HG02798 (cell line): ENCODE data around the gene MYL12A.
A peak's percentile ranks its signal among the peaks of the same experiment; 100 is the strongest.

ENCODE experiments used
- ATAC-seq: cut with Tn5 transposase; IDR thresholded peaks from one replicate; pipeline ENCODE4 v1.9.1; 2021; ENCODE audit warnings: mild to moderate bottlenecking; ENCODE audit not compliant: unreplicated experiment, poor library complexity

Gene MYL12A

DNA sequence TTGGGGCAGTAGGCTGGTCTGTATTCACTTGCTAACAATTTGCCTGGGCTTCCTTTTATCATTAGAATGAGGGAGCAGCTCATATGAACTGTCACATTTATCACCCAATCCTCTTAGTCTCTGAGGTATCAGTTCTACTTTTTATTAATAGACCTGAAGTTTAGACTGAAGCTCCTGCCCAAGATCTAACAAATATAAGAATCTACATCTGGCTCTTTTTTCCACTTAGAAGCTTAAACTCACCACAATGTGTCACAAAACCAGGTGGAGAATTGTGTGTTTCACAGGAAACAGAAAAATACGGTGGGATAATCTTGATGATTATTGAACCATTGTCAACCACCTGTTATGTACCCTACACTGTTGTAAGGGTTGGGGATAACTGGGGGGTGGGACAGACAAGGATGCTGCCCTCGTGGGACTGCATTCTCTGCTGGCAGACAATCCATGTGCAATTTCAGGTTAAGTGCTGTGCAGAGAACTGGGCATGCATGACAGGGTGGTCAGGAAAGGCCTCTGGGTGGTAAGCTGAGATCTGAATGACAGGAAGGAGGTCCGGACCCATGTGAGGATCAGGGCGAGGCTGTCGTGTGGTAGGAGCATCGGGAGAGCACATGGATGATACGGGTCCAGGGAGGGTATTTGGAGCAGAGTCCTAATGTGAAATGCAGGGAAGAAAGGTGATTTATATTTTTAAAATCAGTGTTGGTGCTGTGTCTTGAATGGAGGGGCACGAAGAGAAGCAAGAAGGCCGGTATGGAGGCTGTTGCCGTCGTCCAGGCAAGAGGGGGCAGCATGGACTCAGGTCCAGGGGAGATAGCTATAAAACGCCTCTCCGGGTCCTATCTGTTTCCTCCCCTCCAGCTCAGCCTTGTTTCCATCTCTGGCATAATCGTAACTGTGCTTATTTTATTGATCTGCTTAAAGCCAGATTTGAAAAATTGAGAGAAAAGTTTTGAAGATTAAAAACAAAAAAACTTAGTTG, 31.9 kb downstream of the MYL12A start:
- peak; percentile 81 for ATAC-seq

DNA sequence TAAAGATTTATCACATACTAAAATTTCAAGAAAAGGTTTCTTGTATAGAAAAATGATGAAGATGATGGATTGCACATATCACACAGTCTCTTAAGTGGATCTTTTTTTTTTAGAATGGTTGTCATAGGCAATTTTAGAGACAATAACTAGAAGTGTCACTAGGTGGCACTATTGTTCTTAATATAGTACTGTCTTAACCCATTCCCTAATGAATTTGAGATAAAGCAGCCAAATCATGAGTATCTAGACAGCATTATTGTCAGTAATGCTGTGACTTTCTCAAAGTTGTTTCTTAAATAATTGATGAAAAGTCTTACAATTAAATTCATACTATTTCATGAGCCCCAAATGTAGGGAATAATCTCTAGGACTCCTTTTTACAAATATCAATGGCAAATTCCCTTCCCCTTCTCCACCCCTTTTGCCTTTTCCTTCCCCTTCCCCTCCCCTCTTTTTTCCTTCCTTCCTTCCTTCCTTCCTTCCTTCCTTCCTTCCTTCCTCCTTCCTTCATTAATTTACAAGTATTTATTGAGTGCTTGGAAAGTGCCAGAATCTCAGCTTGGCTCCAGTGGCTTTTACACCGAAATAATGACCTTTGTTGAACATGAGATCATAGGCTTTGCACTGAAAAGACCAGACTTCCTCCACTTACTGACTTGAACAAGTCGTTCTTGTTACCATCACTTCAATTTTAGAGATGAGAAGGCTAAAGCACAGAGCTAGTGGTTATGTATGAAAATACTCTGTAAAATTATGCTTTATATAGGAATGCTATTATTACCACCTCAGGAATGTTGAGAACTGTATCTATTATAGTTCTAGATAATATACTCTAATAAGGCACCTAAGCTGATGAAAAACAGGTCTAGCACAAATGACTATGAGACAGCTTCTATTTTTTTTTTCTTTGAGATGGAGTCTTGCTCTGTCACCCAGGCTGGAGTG, 34.1 kb downstream of the MYL12A start:
- ATAC-seq = peak; percentile 50

DNA sequence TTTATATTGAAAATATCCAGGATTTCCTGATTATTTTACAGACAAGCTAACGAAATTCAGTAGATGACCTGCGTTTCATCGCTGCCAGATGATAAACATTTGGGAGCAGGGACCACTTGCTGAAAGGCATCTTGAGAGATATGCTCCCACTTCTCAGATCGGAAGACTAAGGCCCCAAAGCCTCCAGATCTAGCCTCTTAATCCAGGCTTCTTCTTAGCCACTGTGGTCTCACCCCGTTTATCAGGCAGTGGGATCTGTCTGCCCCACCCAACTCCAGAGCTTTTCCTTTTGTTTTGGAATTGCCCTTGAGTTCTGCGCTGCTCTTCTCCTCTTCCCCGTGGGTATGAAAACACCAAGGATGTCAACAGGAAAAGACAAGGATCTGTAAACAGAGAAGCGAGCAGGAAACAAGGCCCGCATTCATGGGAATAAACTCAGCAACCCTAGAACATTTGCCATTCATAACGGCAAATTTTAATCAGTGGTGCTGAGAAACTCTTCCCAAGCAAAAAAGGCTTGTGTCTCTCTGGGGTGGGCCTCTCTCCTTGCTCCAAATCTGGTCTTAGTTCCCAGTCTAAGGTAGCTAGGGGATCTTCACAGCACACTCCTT, 35.8 kb downstream of the MYL12A start:
- no peak for ATAC-seq

DNA sequence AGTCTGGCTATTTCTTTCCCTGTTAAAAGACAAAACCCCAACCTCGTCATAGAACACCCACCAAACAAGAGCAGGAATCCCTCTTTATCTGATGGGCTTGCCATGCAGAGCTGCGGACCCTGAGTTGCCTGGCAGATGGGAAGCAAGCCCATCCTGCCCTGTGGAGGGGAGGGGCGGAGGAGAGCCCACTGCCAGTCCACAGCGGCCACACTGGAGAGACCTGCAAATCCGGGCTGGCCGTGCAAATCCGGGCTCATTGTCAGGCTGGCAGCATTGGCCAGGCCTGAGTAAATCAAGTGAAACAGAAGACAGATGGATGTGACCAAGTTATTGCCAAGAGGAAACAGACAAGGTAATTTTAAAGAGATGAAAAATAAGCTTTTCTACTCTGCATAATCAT, 36.3 kb downstream of the MYL12A start:
- no peak for ATAC-seq

DNA sequence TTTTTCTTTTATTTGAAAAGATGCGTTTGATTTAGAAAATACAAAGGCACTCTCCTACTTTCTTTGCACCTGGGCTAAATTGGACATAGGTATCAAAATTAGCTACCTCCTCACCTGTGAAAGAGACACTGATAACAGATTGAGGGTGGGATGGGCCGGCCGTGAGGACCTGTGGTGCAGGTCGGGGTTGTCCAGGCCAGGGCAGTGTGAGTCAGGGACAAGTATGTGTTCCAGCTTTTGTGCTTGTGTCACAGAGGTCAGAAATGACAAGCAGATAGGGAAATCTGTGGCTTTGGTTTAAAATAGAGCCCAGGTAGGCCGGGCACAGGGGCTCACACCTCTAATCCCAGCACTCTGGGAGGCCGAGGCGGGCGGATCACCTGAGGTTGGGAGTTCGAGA, 36.9 kb downstream of the MYL12A start:
- no peak for ATAC-seq

DNA sequence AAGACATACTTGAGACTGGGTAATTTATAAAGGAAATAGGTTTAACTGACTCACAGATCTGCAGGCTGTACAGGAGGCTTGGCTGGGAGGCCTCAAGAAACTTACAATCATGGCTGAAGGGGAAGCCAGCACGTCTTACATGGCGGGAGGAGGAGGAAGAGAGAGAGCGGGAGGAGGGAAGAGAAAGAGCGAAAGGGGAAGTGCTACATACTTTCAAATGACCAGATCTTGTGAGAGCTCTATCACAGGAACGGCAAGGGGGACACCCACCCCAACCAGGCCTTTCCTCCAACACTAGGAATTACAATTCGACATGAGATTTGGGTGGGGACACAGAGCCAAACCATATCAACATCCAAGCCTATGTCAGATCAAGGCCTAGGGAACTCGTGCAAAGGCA, 38.6 kb downstream of the MYL12A start:
- ATAC-seq = no peak

DNA sequence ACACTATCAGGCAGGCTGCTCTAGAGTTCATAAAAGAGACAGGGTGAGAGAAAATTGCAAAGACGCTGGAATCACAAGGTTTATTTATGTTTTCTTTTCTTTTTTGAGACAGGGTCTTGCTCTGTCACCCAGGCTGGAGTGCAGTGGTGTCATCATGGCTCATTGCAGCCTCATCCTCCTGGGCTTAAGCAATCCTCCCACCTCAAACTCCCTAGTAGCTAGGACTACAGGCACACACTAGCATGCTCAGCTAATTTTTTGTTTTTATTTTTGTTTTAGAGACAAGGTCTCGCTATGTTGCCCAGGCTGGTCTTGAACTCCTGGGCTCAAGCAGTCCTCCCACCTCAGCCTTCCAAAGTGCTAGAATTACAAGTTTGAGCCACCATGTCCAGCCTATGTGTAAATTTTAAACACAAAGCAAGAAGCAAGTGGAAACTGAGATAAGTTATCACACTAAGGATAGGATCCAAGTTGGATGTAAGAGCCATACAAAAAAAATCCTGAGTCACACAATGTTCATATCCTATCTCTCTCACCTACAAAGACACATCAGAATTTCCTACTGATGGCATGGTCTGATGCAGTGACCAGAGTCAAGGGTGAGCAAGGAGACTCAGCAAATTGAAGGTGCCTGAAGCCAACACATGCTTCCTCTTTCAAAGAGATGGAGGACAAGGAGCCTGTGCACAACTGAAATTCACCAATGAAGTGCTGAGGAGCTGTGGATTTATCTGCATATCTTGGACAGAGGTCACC, 45.8 kb downstream of the MYL12A start:
- ATAC-seq = no peak

DNA sequence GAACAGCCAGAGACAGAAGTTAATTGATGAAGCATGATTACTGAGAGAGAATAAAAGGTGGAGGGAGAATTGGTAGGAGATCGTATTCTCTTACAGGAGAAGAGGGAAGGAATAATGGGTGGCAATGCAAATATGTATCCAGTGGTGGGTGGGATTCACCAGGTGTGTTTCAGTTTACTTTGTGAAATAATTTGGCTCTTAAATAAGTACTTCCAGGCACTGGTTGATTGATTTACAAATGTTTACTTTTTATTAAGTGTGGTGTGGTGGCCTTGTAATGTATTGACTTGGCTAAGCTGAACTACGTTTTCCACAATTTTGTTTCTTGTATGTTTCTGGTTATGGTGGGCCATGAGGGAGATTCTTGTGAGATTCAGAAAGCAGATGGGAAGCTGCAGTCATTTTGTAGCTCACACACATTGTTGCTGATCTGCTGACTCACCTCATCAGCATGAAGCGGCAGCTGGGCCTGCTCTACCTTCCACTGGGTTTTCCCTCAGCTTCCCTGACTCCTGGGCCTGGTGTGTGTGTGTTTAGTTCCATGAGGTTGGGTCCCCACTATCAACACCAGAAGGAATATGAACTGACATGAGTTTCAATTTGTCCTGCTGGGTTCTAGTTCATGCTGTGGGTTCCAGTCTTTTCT, 47.0 kb downstream of the MYL12A start:
- ATAC-seq = no peak

DNA sequence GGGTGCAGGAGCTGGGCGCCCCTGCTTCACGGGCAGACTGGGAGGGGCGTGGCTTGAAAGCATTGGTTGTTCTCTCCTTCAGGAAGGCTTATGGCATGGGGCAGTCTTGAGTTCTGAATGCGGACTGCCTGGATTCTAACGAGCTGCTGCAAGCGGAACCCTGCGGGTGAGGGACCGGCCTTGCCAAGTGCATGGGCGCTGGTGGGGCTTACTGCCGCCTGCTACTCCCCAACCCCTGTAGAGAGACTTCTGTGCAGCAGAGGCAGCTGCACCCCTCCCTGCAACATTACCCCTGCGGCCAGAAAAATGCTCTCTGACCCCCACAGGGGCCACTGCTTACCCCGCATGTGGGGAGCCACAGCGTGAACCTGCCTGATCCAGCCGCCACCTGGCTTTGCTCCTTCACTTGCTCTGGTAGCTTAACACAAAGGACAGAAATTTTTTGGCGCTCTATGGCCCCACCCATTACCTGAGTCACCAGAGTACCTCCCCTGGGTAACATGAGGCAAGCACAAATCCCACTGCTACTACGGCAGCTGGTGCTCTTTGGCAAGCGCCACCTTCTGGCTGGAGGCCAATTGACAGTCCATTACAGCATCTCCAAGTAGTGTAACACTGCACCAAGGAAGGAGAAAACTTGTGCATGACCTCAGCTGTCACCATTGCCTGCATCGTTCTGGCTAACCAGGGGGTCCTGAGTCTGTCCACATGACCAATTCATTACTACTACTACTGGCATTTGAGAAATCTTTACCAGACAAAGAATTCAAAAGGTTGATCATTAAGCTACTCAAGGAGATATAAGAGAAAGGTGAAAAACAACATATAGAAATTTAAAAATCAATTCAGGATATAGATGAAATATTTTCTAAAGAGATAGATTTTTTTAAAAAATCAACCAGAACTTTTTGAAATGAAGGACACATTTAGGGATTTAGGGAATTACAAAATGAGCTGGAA, 49.7 kb downstream of the MYL12A start:
- ATAC-seq = peak; percentile 99

DNA sequence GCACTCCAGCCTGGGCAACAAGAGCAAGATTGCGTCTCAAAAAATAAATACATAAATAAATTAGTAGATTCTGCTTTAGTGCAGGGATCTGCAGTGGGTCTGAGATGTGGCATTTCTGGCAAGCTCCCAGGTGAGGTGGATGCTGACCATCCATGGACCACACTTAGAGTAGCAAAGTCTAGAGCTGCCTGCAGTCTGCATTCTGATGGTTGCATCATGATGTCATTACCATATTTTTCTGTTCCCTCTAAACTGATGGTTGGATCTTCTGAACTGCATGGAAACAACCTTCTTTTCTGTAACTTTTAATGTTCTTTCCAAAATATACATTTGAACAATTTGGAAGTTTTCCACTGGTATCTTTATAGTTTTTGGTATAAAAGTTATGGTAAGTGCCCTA, 57.2 kb downstream of the MYL12A start:
- no peak for ATAC-seq

DNA sequence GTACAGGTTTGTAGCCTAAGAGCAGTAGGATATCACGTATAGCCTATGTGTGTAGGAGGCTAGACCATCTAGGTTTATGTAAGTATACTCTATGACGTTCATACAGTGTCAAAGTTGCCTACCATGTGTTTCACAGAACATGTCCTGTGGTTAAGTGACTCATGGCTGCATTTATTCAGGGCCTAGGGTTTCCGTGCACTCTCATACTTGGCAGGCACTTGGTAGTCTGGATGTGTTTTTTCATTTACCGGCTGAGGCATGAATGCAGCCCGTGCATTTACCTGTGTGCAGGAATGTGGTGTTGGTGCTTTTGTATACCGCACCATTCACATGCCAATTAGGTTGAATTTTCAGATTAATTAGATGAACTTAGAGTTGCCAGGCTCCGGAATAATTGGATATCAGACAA, 57.8 kb downstream of the MYL12A start:
- peak; percentile 66 for ATAC-seq
